ENCODE results near the gene RNF144A. TPM values are rescaled to one million over a fixed set of nuclear protein-coding genes. Genes with fewer than 3 reads are reported as not detected.

RNF144A gene
- total RNA-seq, 6 donors from 2014 or later: 9.9 to 20.7 (median 13.4) TPM

GRCh38 chr2:7020939-7021470, 103.8 kb downstream of the RNF144A start:
- 68 to 94% methylated on average over 11 of the region's 11 CpGs for WGBS, 2 donors
- H3K4me1 ChIP-seq: peaks cover 0 to 10% (median 4%) of the 10 kb centered on the region in 4 donors
- no peak overlapping the region for H3K4me3 ChIP-seq

GRCh38 chr2:7022492-7023385, 105.5 kb downstream of the RNF144A start:
- no peak for DNase-seq
- no peaks in the 10 kb centered on the region for H3K9me3 ChIP-seq
- ATAC-seq (ENCODE audit: low FRiP score in 2 of 2): no peak
- peaks cover 0 to 20% (median 16%) of the 10 kb centered on the region in 4 donors for H3K4me1 ChIP-seq
- no peaks in the 10 kb centered on the region for H3K27me3 ChIP-seq
- TF ChIP-seq POLR2AphosphoS5 (IDR thresholded peaks at IDR 0.05) (no peak), EP300 (IDR thresholded peaks at IDR 0.05) (no peak), POLR2A (IDR thresholded peaks at IDR 0.05) (no peak), CTCF (IDR thresholded peaks at IDR 0.05) (no peak)
- H3K36me3 ChIP-seq: peaks cover 0 to 29% (median 12%) of the 10 kb centered on the region in 4 donors
- H3K4me3 ChIP-seq: no peak overlapping the region
- no peak overlapping the region for H3K27ac ChIP-seq
- 79 to 81% methylated on average over 11 of the region's 11 CpGs for WGBS, 2 donors

More at GRCh38 chr2:7020939-7021470, 103.8 kb downstream of the RNF144A start:
- H3K27ac ChIP-seq: no peak overlapping the region
- DNase-seq (no peak), ATAC-seq (ENCODE audit: low FRiP score in 2 of 2) (no peak)
- peaks cover 0 to 29% (median 12%) of the 10 kb centered on the region in 4 donors for H3K36me3 ChIP-seq
- H3K9me3 ChIP-seq: no peaks in the 10 kb centered on the region
- TF ChIP-seq EP300 (IDR thresholded peaks at IDR 0.05): no peak
- no peak for TF ChIP-seq POLR2A (IDR thresholded peaks at IDR 0.05)
- no peak for TF ChIP-seq POLR2AphosphoS5 (IDR thresholded peaks at IDR 0.05)
- TF ChIP-seq CTCF (IDR thresholded peaks at IDR 0.05): no peak
- no peaks in the 10 kb centered on the region for H3K27me3 ChIP-seq

- Histone ChIP-seq H3K4me3 (no peak overlapping the region), H3K36me3 (peaks cover 0 to 29% (median 12%) of the 10 kb centered on the region in 4 donors), H3K9me3 (no peaks in the 10 kb centered on the region), H3K4me1 (peaks cover 7 to 27% (median 23%) of the 10 kb centered on the region in 4 donors), H3K27ac (no peak overlapping the region), H3K27me3 (no peaks in the 10 kb centered on the region)
- WGBS, 2 donors: 81 to 96% methylated on average over 2 of the region's 2 CpGs
- ATAC-seq (ENCODE audit: low FRiP score in 2 of 2): peak in 1 of 2 donors; percentile 77
- no peak for DNase-seq
- TF ChIP-seq POLR2A (IDR thresholded peaks at IDR 0.05) (no peak), POLR2AphosphoS5 (IDR thresholded peaks at IDR 0.05) (no peak), EP300 (IDR thresholded peaks at IDR 0.05) (no peak), CTCF (IDR thresholded peaks at IDR 0.05) (no peak)
These were observed 106.3 kb downstream of the RNF144A start for GRCh38 chr2:7023542-7023941.

- no peak for TF ChIP-seq POLR2AphosphoS5 (IDR thresholded peaks at IDR 0.05)
- TF ChIP-seq POLR2A (IDR thresholded peaks at IDR 0.05): no peak
- TF ChIP-seq CTCF (IDR thresholded peaks at IDR 0.05): no peak
- TF ChIP-seq EP300 (IDR thresholded peaks at IDR 0.05): no peak
- Histone ChIP-seq H3K4me1 (peaks cover 14 to 34% (median 30%) of the 10 kb centered on the region in 4 donors), H3K36me3 (peaks cover 0 to 29% (median 10%) of the 10 kb centered on the region in 4 donors), H3K9me3 (no peaks in the 10 kb centered on the region), H3K27me3 (no peaks in the 10 kb centered on the region), H3K27ac (no peak overlapping the region), H3K4me3 (no peak overlapping the region)
- ATAC-seq (ENCODE audit: low FRiP score in 2 of 2) (no peak), DNase-seq (no peak)
- 88 to 94% methylated on average over 18 of the region's 18 CpGs for WGBS, 2 donors
These were observed 107.0 kb downstream of the RNF144A start for GRCh38 chr2:7024261-7024660.
